NOMO-1 (cell line): ENCODE results near the gene ABCB11.
"Not testable (repeated sequence)": the region's sequence is repeated elsewhere in the genome, so short reads cannot be mapped to it uniquely, and the experiment has no call there.

Experiments used
- DNase-seq, 2 experiments: peaks; one replicate each; lab custom pipeline; 2025; ENCODE audit not compliant: unreplicated experiment in 2 of 2; lab: John Stamatoyannopoulos, UW

ABCB11 gene

DNA sequence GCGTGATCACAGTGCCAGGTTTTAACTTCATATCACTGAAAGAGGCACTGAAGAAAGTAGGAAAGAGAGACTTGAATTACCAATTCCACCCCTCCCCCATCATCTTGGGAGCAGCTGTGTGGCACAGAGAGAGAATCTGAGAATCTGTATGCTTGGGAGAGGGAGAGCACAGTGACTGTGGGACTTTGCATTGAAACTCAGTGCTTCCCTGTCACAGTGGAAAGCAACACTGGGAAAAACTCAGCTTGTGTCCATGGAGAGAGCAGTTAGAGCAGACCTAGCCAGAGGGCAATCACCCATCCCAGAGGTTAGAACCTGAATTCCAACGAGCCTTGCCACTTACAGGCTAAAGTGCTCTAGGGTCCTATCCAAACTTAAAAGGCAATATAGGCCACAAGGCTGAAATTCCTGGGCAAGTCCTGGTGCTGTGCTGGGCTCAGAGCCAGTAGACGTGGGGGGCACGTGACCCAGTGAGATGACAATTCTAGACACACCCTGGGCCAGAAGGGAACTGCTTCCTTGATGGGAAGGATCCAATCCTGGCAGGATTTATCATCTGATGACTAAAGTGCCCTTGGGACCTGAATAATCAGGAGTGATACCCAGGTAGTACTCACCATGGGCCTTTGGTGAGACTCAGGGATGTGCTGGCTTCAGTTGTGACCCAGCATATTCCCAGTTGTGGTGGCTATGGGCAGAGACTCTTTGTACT, 15.5 kb upstream of the ABCB11 start:
- DNase-seq, result no peak

DNA sequence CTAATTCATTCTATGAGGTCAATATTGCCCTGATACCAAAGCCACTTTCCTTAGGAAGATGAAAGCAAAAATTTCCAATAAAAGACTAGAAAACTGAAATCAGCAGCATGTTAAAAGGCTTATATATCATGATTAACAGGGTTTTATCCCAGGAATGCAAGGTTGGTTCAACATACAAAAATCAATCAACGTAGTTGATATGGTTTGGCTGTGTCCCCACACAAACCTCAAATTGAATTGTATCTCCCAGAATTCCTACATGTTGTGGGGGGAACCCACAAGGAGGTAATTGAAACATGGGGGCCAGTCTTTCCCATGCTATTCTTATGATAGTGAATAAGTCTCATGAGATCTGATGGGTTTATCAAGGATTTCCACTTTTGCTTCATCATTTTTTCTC, 11.7 kb upstream of the ABCB11 start:
- DNase-seq, result no peak

GRCh38 chr2:169041594-169041993, 10.5 kb upstream of the ABCB11 start:
- DNase-seq, result no peak

- DNase-seq, result peak; percentile 65 to 81
These were observed 8.6 kb upstream of the ABCB11 start for GRCh38 chr2:169039702-169040101.

GRCh38 chr2:169038338-169038757, 7.2 kb upstream of the ABCB11 start:
- DNase-seq, result peak; percentile 71 to 95

DNA sequence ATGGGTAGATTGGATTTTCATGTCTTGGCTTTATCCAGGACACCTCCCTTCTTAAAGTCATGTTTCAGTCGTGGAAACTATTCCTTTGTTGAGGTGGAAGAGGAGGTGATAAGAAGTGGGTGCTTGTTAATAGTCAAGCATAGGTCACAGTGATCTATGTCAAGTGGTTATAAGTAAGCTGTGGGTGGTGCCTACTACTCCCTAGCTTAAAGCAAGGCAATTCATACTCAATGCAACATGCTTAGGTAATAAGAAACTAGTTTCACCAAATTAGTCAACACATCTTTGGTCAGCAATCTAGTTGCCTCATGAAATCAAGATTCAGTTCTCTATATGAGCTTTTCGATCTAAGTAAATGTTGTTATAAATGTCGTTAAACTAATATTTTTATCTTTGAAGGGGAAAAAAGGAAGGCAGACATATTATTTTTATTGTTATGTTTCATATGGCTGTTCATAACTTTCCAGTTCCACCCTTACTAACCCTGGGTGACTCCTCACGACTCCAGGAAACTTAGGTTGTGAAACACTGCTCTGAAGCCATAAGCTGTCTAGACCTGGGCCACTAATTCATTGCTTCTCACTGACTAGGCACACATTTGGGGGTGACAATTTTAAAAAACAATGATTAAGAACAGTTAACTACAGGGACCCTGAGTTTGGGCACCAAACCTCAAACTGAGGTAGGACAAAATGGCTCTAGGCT, 5.8 kb upstream of the ABCB11 start:
- peak; percentile 55 to 90 for DNase-seq

GRCh38 chr2:169035887-169036286, 4.8 kb upstream of the ABCB11 start:
- no peak for DNase-seq

DNA sequence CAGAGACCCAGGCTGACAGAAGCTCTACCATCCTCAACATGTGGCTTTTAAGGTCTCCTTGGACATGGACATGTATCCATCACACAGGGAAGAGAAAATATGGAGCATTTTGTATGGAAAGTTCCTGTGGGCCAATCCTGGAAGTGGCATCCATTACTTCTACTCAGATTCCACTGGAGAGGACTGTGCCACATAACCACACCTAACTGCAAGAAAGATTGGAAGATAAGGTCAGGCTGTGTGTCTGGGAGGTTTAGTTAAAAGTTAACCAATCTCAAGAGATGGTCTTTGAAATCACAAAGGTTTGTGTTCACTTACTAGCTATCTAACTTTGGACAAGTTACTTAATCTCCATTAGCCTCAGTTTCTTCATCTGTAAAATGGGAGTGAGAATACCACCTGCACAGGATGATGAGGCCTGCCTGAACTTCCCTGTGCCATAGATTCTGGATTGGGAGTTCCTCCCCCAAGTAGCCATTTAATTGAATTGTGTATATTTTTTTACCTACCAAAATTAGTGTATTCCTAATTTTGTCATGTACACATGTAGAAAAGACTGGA, 3.9 kb upstream of the ABCB11 start:
- DNase-seq, result no peak

GRCh38 chr2:169034256-169034655, 3.1 kb upstream of the ABCB11 start:
- peak; percentile 87 to 92 for DNase-seq

DNA sequence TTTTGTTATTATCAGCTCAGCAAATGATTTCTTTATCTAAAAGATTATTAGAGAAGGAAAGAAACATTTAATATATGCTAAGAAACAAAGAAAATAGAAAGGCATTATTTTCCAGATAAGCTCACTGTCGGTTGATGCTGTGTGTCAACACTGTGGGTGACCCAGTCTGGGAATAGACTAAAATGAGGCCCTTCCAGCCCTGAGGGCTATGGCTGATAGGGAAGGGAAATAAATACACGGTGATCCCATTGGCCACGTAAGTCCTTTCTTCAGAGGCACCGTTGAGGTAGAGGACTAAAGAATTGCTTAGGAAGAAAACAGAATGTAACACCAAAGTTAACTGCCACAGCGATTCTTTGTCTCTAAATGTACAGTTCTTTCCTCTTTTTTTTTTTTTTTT, 1.8 kb downstream of the ABCB11 start:
- no peak for DNase-seq

- DNase-seq, result no peak
These were observed 3.9 kb downstream of the ABCB11 start for GRCh38 chr2:169027234-169027633.

- no peak for DNase-seq
These were observed 5.1 kb downstream of the ABCB11 start for GRCh38 chr2:169026056-169026455.

GRCh38 chr2:169023161-169023560, 8.0 kb downstream of the ABCB11 start:
- DNase-seq, result no peak

DNA sequence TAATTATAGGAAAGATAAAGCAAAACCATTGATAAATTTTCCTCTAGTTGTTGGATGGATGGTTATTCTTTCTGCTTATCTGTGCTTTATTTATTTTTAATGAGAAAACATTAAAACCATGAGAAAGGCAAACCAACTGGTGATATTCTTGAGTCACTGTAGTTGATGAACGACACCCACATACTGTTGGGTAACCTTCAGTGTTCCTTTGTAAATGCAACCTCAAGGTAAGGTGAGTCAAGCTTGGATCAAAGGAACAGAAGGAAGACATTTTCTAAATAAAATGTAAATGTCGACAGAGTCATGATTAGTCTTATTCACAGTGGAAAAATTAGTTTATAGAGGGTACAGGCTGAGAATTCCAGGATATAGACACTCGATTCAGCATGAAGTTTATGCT, 12.7 kb downstream of the ABCB11 start:
- no peak for DNase-seq

DNA sequence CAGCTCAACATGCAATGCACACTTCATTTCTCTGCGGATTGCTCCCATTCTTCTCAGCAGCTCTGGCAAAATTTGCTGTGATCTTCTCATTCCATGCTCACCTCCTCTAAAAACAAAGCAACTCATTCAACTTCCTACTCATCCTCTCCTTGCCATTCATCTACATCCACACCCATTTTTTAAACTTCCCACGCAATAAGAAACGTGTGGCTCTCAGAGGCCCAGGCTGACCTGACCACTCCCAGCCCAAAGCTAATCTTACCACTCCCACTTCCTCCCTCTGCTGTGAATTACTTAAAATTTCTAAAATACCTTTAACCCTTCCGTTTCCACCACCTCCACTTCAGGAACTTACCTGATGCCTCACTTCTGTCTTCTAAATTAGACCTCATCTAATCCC, 15.2 kb downstream of the ABCB11 start:
- peak in 1 of 2 experiments; percentile 33 for DNase-seq

GRCh38 chr2:169014780-169015179, 16.3 kb downstream of the ABCB11 start:
- DNase-seq, result peak in 1 of 2 experiments; percentile 43

DNA sequence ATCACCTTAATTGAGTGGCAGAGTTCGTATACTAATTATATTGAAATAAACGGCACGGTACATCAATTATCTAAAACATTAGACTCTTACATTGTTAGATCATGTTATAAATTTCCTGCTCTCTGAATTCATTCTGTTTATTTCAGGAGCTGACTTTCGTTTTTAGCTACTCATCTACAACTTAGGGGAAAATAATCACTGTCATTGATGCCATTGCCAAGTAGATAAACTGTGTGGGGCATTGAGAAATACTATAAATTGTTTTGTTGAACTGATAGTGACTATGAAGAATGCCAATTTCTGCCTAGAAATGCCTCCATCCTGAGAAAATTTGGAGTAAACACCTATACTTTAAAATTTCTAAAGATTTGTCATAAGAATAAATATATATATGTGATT, 17.5 kb downstream of the ABCB11 start:
- no peak for DNase-seq

DNA sequence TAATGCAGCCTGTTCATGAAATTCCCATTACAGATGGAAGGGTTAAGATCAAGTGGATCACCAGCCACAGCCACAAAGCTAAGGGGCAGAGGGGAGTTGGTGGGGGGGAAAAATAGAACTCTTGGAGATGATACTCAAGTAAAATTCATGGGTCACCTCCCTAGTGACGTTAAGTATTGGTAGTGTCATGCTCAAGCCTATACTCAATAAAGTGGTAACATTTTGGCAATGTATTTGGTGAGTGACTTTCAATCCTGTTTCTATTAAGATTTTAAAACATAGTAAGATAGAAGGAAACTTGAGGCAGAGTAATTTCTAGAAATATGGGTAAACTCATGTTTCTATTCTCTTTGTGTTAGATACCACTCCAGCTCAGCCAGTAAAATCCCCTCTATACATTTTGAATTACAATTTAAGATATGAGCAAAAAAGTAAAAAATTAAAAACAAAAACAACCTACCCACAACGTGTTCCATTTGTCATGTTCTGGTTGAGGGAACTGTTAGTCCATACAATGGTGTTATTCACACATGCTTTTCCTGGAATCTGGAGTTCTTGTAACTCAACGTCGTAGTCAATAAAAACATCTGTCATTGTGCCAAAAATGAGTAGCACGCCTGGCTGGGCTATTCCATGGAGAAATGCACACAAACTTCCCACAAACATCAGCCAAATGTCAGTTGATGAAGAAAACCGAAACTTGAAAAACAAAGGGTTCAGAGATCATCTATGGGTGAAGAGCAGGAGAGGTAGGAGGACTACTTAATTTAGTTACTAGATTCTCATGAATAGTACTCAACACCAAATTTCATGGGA, 18.1 kb downstream of the ABCB11 start:
- DNase-seq, result no peak

GRCh38 chr2:169012191-169012792, 18.8 kb downstream of the ABCB11 start:
- not testable (repeated sequence) for DNase-seq

- DNase-seq, result no peak
These were observed 19.4 kb downstream of the ABCB11 start for GRCh38 chr2:169011698-169012097.
